PC-3 (cell line): ENCODE data around the gene VRTN.

Source experiments
- EZH2 ChIP-seq: fragments of 300-600 bp; sonication (generic); IDR thresholded peaks from one replicate; pipeline ENCODE4 v1.6.1; 2017; ENCODE audit warnings: antibody characterized with exemption, mild to moderate bottlenecking, low read length; ENCODE audit not compliant: unreplicated experiment
- TF ChIP-seq, protein P1 (sequence below): fragments of 300-600 bp; sonication (generic); conservative IDR thresholded peaks from 2 replicates; pipeline ENCODE4 v1.5.1; 2017; ENCODE audit warnings: antibody characterized with exemption, low read depth, mild to moderate bottlenecking, low read length

DNA sequence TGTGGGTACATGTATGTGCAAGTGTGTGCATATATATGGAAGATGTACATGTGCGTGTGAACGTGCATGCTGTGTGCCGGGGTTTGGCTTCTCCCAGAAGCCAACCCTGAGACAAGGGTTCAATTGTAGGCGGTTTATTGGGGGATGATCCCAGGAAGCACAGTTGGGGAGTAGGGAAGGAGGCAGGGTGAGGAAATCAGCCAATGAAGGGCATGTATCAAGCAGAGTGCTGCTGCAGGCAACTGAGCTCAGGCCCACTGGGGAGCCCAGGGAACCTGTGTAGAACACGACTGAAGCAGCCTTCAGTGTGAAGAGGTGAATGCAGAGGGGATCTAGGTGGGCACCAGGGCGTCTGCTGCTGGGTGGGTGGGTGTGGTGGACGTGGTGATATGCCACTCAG is 56.2 kb downstream of the VRTN start:
- TF ChIP-seq, protein P1, sequence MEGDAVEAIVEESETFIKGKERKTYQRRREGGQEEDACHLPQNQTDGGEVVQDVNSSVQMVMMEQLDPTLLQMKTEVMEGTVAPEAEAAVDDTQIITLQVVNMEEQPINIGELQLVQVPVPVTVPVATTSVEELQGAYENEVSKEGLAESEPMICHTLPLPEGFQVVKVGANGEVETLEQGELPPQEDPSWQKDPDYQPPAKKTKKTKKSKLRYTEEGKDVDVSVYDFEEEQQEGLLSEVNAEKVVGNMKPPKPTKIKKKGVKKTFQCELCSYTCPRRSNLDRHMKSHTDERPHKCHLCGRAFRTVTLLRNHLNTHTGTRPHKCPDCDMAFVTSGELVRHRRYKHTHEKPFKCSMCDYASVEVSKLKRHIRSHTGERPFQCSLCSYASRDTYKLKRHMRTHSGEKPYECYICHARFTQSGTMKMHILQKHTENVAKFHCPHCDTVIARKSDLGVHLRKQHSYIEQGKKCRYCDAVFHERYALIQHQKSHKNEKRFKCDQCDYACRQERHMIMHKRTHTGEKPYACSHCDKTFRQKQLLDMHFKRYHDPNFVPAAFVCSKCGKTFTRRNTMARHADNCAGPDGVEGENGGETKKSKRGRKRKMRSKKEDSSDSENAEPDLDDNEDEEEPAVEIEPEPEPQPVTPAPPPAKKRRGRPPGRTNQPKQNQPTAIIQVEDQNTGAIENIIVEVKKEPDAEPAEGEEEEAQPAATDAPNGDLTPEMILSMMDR: no peak
- TF ChIP-seq EZH2: no peak
